GM10248 (cell line): Measurements from ENCODE around the gene RABIF.
"Not testable (repeated sequence)": the region's sequence is repeated elsewhere in the genome, so short reads cannot be mapped to it uniquely, and the experiment has no call there.

Experiments used
- CTCF ChIA-PET: fragments of 300-600 bp; sonication (Branson Sonifier 250); formaldehyde crosslinking; extraction: SDS; loops from one replicate; lab custom pipeline; 2021; ENCODE audit warnings: antibody characterized with exemption; lab: Yijun Ruan, JAX
- POLR2A ChIA-PET: fragments of 350-650 bp; sonication (Branson Sonifier 250); formaldehyde crosslinking; extraction: SDS; loops from one replicate; lab custom pipeline; 2020; ENCODE audit warnings: antibody characterized with exemption; lab: Yijun Ruan, JAX
- DNase-seq: peaks from one replicate; pipeline ENCODE4 v3.0.0; 2012; ENCODE audit errors: extremely low spot score
- CTCF ChIP-seq: IDR thresholded peaks from 2 replicates; pipeline ENCODE4 v1.5.1; 2012; ENCODE audit warnings: mild to moderate bottlenecking, low read depth; ENCODE audit errors: extremely low read depth, missing control alignments, control extremely low read depth

Gene RABIF

DNA sequence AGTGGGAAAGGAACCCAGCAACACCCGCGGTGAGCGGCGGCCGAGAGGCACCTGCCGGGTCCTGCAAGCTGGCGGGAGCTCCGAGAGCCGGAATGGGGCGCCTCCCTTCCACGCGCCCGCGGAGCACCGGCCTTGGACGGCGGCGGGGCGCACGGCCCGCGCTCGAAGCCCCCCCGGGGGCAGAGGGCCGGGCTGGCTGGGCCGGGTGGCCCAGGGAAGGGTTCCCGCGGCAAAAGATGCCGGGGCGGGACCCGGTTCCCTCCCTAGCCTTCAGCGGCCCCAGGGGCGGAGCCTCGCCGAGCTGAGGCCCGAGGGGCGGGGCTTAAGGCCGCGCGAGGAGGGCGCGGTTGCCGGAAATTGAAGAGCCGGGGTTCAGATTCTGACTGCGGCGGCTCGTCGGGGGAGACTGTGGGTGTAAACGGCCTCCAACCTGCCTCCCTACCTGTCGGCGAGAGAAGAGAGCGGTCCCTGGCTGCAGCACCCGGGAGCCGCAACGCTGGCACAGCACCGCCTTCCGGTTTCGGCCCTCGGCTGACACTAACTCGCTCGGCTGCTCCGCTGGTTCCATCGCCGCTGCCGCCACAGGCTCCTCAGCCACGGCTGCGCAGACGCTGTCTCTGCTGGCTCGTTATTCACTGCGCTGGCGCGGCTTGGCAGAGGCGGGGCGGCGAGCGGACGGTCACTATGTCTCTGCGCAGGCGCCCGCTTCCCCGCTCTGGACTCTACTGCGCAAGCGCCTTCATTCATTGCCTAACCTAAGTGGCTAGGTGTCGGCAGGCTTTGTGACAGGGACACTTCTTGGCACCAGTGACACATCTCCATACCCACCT is at the start of gene RABIF:
Gene RABIF, minus strand, starts transcription at position 619 of the 830 bp plus-strand sequence. Its CDS starts 51 bp downstream, at position 568.
- peak; percentile 96 for DNase-seq
- no peak for TF ChIP-seq CTCF
- ChIA-PET CTCF (interaction anchor here (1.0 to 1.4 kb wide), 4 partner anchors 26 to 111 kb away, joined by 3 to 5 read pairs (median 3); no protein-coding TSS in a partner anchor), POLR2A (no interaction called here)

GRCh38 chr1:202938287-202938925 is 49.5 kb upstream of the RABIF start:
- ChIA-PET POLR2A (no interaction called here), CTCF (no interaction called here)
- no peak for DNase-seq
- TF ChIP-seq CTCF = no peak

- DNase-seq, POLR2A ChIA-PET, CTCF ChIA-PET: not testable (repeated sequence)
These were observed 47.5 kb upstream of the RABIF start for GRCh38 chr1:202936409-202936808.

- CTCF ChIA-PET = no interaction called here
- POLR2A ChIA-PET = no interaction called here
- no peak for DNase-seq
- no peak for TF ChIP-seq CTCF
These were observed 46.9 kb upstream of the RABIF start for GRCh38 chr1:202935844-202936243.

- DNase-seq = no peak
- ChIA-PET CTCF (interaction anchor here (1.1 kb wide), 1 partner anchor 9 kb away, joined by 3 read pairs; no protein-coding TSS in a partner anchor), POLR2A (no interaction called here)
- TF ChIP-seq CTCF = no peak
These were observed 45.8 kb upstream of the RABIF start for GRCh38 chr1:202934755-202935154.

GRCh38 chr1:202932476-202932875 is 43.5 kb upstream of the RABIF start:
- TF ChIP-seq CTCF = no peak
- ChIA-PET CTCF (no interaction called here), POLR2A (no interaction called here)
- no peak for DNase-seq
